WERI-Rb-1 (cell line): Measurements from ENCODE around the gene PPARD.
A peak's percentile ranks its signal among the peaks of the same experiment; 100 is the strongest.

Experiments used
- DNase-seq: peaks from one replicate; pipeline ENCODE4 v3.0.0-alpha.2; 2020
- H3K27ac ChIP-seq: fragments of 250-450 bp; sonication (Bioruptor Pico); 2 replicates; pipeline ENCODE4 v1.5.1; 2020; ENCODE audit warnings: mild to moderate bottlenecking, moderate library complexity
- H3K27me3 ChIP-seq: fragments of 250-450 bp; sonication (Bioruptor Pico); 2 replicates; pipeline ENCODE4 v1.5.1; 2021; ENCODE audit warnings: mild to moderate bottlenecking, low read depth, moderate library complexity; ENCODE audit not compliant: insufficient read depth, severe bottlenecking
- H3K36me3 ChIP-seq: fragments of 250-450 bp; sonication (Bioruptor Pico); 2 replicates; pipeline ENCODE4 v1.5.1; 2020; ENCODE audit warnings: mild to moderate bottlenecking, moderate library complexity
- H3K4me3 ChIP-seq: 2 replicates; pipeline ENCODE4 v1.5.1; 2011; ENCODE audit warnings: low read depth, mild to moderate bottlenecking, control low read depth, low read length
- H3K9me3 ChIP-seq: fragments of 250-450 bp; sonication (Bioruptor Pico); 2 replicates; pipeline ENCODE4 v1.5.1; 2021; ENCODE audit warnings: mild to moderate bottlenecking, moderate library complexity; ENCODE audit not compliant: severe bottlenecking
- TF ChIP-seq, protein P1 (sequence below): IDR thresholded peaks from 2 replicates; pipeline ENCODE4 v1.5.1; 2011; ENCODE audit warnings: low read depth, mild to moderate bottlenecking, control low read depth, inconsistent platforms, low read length

The PPARD gene

DNA sequence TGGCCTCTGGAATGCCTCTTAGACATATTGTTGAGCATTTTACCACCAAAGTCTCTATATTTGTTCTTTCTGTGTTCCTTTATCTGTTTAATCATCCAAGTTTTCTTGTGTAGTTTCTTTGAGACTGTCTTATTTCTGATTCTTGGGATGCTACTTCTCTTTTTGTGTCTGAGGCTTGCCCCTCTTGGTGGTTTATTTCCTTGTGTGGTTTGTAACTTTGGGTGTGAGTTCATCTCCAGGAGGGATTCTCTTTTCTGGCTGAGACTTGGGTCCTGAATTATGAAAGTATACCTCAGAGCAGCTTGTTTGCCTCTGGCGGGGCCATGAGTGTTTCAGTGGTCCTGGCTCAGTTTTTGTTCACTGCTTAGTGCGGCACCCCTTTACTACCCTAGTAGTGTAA, 33.9 kb downstream of the PPARD start:
- Histone ChIP-seq H3K9me3 (peaks cover 2% of the 10 kb centered on the region), H3K27me3 (no peaks in the 10 kb centered on the region), H3K27ac (no peak overlapping the region), H3K4me3 (no peak overlapping the region), H3K36me3 (no peaks in the 10 kb centered on the region)
- DNase-seq: no peak
- TF ChIP-seq, protein P1, sequence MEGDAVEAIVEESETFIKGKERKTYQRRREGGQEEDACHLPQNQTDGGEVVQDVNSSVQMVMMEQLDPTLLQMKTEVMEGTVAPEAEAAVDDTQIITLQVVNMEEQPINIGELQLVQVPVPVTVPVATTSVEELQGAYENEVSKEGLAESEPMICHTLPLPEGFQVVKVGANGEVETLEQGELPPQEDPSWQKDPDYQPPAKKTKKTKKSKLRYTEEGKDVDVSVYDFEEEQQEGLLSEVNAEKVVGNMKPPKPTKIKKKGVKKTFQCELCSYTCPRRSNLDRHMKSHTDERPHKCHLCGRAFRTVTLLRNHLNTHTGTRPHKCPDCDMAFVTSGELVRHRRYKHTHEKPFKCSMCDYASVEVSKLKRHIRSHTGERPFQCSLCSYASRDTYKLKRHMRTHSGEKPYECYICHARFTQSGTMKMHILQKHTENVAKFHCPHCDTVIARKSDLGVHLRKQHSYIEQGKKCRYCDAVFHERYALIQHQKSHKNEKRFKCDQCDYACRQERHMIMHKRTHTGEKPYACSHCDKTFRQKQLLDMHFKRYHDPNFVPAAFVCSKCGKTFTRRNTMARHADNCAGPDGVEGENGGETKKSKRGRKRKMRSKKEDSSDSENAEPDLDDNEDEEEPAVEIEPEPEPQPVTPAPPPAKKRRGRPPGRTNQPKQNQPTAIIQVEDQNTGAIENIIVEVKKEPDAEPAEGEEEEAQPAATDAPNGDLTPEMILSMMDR: no peak

DNA sequence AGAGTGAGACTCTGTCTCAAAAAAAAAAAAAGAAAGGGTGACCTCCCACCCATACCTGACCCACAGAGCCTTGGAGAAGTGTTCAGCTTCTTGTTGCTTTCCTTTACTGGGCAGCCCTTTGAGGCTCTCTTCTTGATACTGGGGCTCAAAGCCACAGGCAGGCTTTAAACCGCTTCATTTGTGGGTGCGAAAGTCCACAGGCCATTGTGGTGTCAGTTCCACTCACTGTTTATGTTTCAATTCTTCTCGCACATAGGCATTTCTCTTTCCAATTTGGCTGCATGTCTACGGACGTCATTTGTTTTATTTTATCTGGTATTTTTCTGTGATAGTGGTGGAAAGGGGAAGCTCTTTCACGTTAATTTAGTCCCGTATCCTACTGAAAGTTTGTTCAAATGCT, 34.6 kb downstream of the PPARD start:
- no peak overlapping the region for H3K4me3 ChIP-seq
- no peak for DNase-seq
- peaks cover 2% of the 10 kb centered on the region for H3K9me3 ChIP-seq
- no peaks in the 10 kb centered on the region for H3K27me3 ChIP-seq
- TF ChIP-seq, protein P1: no peak
- no peaks in the 10 kb centered on the region for H3K36me3 ChIP-seq
- H3K27ac ChIP-seq: no peak overlapping the region

DNA sequence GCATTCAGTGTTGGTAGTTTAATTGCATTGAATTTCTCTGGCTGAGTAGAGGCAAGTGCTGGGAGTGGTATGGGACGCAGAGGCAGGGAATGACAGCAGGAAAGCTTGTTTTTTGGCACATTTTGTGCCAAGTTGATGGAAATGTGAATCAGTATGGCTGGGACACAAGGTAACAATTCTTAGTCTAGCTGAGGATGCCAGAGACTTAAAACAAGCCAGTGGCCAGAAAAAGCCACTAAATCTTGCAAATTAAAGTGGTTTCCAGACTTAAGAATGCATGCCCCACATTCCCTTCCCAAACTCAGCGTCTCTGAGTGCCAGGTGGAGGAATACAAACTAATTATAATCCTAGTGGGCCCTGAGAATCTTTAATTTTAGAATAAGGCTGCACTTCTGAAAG, 35.9 kb downstream of the PPARD start:
- Histone ChIP-seq H3K36me3 (peaks cover 6% of the 10 kb centered on the region), H3K4me3 (no peak overlapping the region), H3K27me3 (no peaks in the 10 kb centered on the region), H3K27ac (no peak overlapping the region), H3K9me3 (peaks cover 5% of the 10 kb centered on the region)
- no peak for DNase-seq
- TF ChIP-seq, protein P1: no peak

DNA sequence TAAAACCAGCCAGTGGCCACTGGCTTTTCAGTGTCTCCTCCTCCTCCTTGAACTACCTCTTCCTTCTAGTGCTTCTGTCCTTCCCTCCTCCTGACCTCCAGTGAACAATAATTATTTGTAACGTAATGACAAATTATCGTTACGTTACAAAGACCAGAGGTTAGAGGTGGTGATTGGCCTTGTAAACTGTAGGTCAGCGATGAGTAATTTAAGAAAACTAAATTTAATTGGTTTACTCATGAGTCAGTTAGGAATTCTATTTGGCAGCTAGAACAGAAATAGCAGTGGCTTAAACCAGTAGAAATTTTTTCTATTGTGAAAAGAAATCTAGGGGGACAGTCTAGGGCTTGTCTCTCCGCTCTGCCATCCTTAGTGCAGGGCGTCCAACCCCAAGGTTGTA, 38.8 kb downstream of the PPARD start:
- TF ChIP-seq, protein P1: no peak
- Histone ChIP-seq H3K27ac (no peak overlapping the region), H3K36me3 (peaks cover 6% of the 10 kb centered on the region), H3K9me3 (peaks cover 5% of the 10 kb centered on the region), H3K4me3 (no peak overlapping the region), H3K27me3 (no peaks in the 10 kb centered on the region)
- no peak for DNase-seq

DNA sequence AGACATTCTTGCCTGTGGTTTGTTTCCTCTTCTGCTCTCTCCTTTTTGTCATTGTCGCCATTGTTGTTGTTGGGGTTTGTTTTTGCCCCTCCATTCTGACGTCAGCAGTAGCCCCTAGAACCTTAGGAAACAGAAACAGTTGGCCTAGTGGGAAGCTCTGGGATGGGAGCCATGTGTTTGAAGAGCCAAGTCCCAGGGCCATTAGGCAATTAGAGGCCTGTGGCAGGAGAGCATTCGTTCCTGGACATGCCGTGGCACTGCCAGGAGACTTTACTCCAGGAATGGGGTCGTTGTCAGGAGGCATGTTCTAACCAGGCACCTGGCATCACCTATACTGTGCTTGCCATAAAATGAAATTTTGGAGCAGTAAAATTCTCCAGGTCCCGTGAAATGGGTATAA, 39.7 kb downstream of the PPARD start:
- Histone ChIP-seq H3K9me3 (peaks cover 5% of the 10 kb centered on the region), H3K36me3 (peaks cover 6% of the 10 kb centered on the region), H3K4me3 (no peak overlapping the region), H3K27me3 (no peaks in the 10 kb centered on the region), H3K27ac (no peak overlapping the region)
- no peak for DNase-seq
- TF ChIP-seq, protein P1: no peak

DNA sequence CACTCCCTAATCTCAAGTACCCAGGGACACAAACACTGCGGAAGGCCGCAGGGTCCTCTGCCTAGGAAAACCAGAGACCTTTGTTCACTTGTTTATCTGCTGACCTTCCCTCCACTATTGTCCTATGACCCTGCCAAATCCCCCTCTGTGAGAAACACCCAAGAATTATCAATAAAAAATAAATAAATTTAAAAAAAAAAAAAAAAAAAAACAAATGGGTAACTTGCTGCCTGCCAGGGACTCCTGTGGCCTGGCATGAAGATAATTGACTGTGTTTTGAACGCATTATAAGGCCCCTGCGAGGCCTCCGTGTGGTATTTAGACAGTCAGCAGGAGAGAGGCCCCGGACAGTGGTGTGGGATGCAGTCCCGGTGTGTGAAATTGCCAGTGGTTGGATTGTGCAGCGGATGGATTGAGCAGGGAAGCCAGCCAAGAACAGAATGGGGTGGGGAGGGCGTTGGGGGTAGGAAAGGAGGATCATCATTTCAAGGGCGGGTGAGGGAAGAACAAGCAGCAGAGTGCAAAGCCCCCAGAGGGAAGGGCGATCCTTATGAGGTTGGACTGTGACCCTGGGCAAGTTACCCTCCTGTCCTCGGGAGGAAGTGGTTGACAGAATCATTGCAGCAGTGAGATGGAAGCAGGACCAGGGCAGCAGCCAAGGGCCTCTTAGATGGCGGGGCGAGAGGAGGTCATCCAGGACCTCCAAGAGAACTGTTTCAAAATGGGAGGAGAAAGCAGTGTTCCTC, 43.3 kb downstream of the PPARD start:
- Histone ChIP-seq H3K36me3 (peaks cover 6% of the 10 kb centered on the region), H3K27ac (peak overlapping the region; percentile 78)
- peak; percentile 33 for DNase-seq

More for the DNA sequence above, 43.3 kb downstream of the PPARD start:
- H3K9me3 ChIP-seq: peaks cover 5% of the 10 kb centered on the region
- TF ChIP-seq, protein P1: no peak
- no peak overlapping the region for H3K4me3 ChIP-seq
- H3K27me3 ChIP-seq: no peaks in the 10 kb centered on the region
